NCI-H510A treated with DMSO at 0.1 percent for 48 hours (cell line): ENCODE results near the gene MUSTN1.

Experiments
- DNase-seq: peaks from one replicate; lab custom pipeline; 2025; lab: John Stamatoyannopoulos, UW

Gene MUSTN1

DNA sequence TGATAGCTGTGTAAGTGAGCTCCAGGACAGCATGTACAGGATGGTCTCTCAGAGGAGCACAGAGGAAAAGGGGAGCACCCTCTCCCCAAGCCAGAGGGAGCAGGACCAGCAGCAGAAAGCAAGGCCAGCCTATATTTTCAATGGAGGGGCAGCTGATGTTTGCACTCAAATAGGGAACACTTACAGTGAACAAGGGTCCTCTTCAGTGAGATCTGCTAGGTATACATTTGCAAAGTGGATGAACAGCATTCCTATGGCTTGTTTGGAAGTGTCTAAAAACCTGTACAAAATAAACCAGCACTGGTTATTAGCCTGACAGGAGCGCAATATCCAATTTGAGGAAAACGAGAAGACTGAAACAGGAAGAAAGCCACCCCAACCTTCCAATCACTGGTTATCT is 17.6 kb upstream of the MUSTN1 start:
- no peak for DNase-seq

DNA sequence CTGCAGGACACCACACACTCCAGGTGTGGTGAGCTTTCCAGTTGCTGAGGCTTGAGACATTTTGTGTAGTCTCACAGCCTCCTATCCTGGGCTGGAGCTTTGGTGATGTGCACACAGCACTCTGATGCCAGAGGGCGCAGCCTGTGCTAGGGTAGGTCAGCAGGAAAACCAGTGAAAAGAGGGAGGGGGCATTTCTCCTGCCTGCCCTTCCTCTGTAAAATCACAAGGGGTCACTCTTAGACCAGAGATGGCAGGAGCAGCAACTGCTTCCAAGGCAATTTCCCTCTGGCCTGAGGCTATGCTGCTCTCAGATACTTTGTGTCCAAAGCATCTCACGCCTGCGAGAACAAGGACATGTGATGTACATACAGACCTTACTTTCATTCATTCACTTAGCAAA is 16.5 kb upstream of the MUSTN1 start:
- DNase-seq, result peak; percentile 30

DNA sequence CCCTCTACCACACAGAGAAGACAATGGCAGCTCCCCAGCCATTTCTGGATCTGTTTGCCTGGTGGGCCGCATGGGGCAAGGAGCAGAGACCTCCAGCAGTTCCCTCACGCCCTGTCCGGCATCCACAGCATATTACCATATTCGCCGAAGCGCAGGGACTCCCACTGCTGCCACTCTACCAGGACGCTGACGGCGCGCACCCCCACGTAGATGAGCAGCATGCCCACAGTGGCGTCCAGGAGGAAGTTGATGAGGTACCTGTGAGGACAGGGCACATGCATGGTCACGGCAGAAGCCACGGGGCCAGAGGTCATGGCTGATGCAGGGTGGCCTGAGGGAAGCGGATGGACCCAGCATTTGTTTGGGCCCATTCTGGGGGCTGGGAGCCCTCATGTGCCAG is 14.8 kb upstream of the MUSTN1 start:
- DNase-seq, result no peak

DNA sequence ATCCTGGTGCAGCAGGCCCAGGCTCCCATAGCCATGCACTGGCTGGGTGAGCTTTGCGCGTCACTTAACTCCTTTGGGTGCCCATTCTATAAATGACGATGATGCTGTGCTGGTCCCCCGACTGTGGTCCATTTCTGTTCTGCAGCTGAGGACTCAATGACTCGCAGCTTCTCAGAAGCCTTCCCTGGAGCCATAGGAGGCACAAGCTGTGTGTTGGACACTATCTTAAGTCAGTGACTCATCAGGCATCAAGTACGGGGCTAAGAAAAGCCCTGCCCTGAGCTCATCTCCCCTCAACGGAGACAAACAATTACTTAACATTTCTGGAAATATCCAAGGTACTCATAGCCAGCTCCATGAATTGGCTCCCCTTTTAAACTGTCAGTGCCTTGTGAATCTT is 13.8 kb upstream of the MUSTN1 start:
- DNase-seq, result no peak

- DNase-seq, result no peak
Measured at GRCh38 chr3:52847726-52848125, 12.9 kb upstream of the MUSTN1 start.

DNA sequence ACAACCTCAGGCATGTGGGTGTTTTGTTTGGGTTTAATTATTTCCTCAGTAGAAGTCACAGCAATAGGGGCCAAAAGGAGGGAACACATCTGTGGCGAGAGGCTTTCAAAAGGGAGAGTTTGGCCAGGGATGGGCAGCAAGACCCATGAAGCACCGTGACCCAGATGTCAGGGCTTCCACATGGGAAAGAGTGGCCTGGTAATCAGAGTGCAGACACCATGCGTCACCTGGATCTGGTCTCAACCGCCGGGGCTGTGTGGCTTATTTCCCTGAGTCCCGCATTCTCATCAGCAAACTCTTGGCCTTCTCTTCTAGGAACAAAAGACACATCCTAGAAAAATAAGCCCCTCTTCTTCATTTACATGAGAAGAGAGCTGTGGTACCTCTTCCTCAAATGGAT is 12.4 kb upstream of the MUSTN1 start:
- no peak for DNase-seq

GRCh38 chr3:52846432-52846965 is 11.7 kb upstream of the MUSTN1 start:
- DNase-seq, result peak; percentile 39

DNA sequence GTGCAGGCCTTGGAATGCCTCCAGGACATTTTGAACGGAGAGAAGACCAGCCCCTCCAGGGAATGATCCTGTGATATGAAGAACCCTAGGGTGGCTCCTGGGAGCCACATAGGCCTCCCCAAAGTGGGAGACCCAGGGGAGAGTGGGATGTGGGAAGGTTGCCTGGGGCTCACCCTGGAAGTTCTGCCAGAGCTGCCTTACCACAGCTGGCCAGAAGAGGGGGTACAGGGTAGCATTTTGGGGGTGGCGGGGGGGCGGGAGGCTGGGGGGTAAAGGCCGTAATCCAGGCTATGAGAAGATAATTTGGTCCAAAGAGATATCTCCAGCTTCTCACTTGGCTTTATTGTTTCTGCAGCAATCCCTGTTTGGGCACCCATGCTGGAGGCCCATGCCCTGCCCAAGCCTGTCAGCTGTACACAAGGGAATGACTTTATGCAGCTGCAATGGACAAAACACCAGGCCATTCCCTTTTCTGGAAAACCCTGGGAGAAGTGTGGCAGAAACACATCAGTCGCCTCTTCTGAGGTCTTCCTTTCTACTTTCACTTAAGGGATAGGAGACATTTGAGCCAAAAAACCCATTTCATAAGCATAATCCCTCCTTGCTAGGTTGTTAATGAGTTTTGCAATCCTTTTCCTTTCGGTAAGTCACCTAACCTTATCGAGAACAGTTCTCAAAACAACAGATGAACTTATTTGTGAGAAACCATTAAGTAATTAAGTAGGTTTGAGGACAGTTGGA is 11.0 kb upstream of the MUSTN1 start:
- DNase-seq, result no peak

DNA sequence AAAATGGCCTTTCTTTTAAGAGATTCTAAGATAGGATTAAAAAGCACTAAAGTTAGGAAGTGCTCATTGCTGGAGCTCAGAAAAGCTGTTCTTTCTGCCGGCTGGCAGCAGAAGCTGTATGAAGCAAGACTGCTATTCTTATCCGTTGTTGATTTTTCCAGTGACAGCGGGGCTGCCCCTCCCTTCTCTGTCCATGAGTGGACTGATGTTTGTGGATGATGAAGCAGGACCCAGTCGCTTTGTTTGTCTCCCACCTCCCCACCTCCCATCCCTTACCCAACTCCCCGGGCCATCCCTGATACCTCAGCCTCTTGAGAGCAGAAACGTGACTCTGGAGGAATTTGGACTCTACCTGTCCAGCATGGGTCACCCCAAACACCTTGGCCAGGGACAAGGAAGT is 10.3 kb upstream of the MUSTN1 start:
- peak; percentile 36 for DNase-seq

DNA sequence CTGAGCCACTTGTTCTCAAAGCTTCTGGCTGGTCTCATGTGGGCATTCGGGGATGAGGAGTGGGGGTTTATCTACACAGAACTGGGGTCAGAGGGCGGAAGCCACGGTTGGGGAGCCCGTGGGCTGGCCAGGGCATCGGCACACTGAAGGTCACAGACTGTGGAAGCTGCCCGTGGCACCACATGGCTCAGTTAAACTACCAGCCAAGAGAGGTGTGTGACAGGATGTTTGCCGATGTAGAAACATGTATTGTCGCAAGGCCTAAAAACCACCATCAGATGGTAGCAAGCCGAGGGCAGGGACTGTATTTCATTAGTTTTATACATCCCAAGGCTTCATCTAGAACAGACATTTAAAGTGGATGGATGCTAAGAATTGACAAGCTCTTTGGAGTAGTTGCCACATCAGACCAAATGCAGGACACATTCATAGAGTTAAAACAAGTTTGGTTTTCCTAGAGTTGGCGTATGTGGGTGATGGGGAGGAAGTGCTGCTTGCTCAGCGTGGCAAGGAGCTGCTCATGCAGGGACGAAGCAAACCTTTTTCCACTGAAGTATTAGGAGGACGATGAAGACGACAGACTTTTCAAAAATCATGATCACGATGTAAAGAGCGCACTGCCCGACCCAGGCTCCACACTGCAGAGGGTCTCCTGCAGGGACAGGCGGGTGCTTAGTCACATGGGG is 9.6 kb upstream of the MUSTN1 start:
- no peak for DNase-seq

DNA sequence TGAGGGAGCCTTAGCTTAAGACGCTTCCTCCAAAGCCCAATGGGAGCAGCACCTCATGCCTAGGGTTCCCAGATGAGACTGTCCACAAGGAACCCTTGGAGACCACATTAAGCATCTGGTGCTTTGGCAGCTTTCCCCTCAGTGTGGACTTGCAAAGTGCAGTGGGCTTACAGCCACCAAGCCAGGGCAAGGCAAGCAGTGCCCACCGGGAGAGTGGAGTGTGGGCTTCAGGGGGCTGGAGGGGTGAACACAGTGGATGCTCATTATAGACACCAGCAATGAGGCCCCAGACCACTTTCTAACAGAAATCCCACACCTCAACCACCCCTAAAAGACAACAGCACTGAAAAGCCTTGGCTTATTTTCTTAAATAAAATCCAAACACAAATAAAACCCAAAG is 9.1 kb upstream of the MUSTN1 start:
- DNase-seq, result no peak

DNA sequence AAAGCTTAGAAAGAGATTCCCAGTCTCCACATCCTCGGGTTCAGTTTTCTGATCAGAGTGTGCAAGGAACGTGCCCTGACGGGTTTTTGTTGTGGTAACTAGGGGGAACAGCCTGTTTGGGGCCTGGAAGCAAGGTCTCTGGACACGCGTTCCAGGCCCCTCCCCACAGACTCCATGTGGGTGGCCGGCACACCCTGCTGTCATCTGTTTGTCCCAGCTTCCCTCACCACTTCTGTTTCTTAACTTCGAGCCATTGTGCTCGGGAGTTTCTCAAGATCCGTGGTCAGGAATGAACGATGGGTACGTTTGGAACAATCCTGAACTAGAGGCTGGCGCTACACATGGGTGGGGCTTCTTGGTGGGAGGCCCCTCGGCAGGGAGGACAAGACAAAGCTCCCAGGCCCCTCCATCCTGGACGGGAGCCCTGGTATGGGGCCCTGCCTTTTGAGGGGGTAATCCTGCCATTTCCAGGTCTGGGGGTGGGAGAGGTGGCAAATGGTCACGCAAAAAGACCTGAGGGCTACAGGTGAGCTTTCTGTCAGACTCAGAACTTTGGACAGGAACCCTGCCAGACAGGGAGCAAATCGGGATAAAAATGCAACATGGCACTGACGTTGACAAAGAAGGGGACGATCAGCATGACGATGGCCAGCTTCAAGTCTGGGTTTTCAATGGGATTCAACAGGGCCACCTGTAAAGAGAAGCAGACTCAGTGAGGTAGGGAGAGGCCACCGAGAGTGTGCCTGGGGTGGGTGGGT is 8.5 kb upstream of the MUSTN1 start:
- no peak for DNase-seq

- DNase-seq, result no peak
Measured at GRCh38 chr3:52842424-52842823, 7.6 kb upstream of the MUSTN1 start.

GRCh38 chr3:52841981-52842340 is 7.1 kb upstream of the MUSTN1 start:
- DNase-seq, result no peak

DNA sequence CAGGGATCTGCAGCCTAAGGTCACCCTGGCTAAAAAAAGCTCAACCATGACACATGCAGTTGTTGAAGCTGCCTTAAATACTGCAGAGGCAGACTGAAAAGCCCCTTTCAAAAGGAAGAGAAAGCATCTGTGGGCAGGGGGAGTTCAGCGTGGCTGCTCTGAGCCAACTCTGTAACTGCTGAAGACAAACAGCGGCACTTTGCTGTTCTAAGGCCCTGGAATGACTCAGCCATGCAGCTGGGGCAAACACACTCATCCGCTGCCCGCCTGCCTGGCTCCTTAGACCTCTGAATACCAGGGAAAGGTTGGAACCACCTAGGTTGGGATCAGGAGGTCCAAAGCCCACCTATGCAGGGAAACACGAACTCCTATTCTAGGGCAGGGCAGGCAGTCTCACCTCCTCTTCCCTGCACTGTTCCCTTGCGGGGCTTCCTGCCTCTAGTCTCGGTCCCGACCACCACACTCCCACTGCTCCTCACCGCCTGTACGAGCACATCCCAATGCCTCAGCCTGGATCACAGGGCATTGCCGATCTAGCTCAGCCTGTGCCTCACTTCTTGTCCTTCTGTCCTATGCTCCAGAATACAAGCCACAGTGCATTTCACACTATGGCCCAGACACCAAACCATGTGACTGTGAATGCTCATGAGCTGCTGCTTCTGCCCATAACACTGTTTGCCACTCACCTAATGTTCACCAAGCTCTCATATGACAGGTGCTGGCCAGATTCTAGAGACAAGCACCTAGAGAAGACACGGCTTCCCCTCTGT is 6.6 kb upstream of the MUSTN1 start:
- DNase-seq, result no peak

DNA sequence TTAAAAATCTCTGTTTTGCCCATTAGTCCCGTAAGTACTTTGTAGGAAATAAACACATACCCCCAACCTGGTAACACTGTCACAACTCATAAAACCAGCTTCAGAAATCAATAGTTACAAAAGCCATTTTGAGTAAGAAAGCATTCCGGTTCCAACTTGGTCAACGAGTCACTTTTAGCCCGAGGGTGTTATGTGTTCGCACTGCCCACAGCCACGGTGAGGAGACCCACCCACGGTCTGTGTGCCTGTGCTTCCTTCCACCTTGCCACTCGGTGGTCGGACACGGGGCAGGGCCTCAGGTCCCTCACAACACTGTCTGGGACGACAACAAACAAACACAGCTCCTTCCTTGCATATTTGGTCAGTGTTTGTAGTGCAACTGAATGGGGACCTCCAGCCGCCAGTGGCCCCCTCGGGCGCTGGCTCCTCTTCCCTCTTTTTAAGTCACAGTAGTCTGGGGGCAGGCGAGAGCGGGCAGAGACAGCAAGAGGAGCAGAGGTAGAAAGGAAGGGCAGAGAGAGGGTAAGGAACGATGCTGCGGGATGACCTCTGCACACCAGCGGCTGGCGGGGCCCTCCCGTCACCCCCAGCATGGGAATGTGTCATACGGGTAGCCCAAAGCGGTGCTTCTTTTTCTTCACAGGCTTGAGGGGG is 5.2 kb upstream of the MUSTN1 start:
- no peak for DNase-seq

DNA sequence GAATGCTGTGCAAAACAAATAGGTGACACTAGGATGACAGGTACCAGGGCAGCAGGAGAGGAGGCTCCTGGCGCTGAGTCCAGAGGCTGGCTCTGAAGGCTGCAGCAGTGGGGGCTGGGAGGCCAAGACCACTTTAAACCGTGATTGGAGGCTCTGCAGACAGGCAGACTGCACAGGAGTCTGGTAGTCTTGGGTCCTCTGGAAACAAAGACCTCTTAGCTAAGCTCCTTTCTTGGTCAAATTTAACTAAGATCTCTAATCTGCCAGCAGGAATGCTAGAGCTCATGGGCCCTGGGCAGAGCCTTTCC is 4.4 kb upstream of the MUSTN1 start:
- DNase-seq, result no peak

- no peak for DNase-seq
Measured at GRCh38 chr3:52838561-52839267, 3.9 kb upstream of the MUSTN1 start.

DNA sequence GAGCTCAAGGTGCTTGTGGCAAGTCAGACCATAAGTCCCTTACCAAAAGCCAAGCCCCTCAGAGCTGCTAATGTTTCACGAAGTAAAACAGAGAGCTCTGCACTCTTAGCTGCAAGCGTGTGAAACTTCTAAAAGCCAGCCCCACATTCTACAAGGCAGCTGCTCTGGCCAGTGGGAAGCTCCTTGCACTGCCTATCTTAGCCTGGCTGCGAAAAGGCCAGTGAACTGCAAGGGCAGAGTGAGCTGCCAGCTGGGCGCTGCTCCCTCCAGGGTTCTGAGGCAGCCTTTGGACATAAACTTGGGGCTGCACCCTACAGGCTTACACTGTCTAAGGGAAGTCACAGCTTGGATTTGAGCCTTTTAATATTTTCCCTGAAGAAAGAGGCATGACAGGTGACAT is 2.2 kb upstream of the MUSTN1 start:
- no peak for DNase-seq

- no peak for DNase-seq
Measured at GRCh38 chr3:52836471-52836845, 1.6 kb upstream of the MUSTN1 start.

DNA sequence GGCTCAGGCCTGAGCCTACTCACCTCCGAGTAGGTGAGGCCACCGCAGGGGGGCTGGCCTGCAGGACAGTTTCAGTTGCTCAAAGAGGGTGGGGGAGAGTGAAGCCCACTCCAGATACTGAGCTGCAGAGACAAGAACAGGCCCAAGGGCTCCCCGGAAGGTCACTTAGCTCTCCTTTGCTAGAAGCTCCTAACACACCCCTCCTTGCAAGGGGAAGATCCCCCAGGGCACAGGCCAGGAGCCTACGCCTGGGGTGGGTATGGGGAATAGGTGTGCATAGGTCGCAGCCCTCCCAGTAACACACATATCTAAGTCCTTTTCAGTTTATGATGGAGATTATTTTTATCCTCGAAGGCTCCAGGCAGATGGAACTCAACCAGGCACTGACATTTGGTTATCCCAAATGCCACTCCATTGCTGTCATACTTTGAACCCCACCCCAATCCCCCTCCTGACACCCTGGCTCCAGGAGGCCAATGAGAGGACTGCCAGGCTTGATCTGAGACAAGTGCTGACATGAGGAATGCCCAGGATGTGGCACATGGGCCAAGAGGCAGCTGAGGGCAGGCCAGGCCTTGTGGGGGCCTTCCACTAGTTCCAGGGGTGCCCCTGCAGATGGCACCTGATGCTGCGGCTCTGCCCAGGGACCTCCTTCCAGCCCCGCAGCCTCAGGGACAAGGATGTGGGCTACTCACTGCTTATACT is 1.1 kb upstream of the MUSTN1 start:
- no peak for DNase-seq
